HepG2 (cell line): Measurements from ENCODE around the gene TTC39C. TPM values are rescaled to one million over a fixed set of nuclear protein-coding genes. Genes with fewer than 3 reads are reported as not detected.

Experiments
- ATAC-seq: fragments of 200-7000 bp; cut with Tn5 transposase; 3 replicates; pipeline ENCODE4 v1.9.1; 2020; ENCODE audit warnings: mild to moderate bottlenecking, moderate library complexity
- BruUV-seq: library from RNA; stranded (reverse); fragments of 400-500 nt; replicated peaks from 2 replicates; lab custom pipeline; 2021; lab: Mats Ljungman, UMichigan
- CTCF ChIA-PET: fragments of 300-600 bp; formaldehyde crosslinking; extraction: SDS; loops from one replicate; lab custom pipeline; 2021; ENCODE audit warnings: low total read pairs, inconsistent platforms, low intra/inter-chr PET ratio; lab: Yijun Ruan, JAX
- POLR2A ChIA-PET: fragments of 350-600 bp; sonication (Branson Sonifier 250); formaldehyde crosslinking; loops from one replicate; lab custom pipeline; 2020; ENCODE audit warnings: antibody characterized with exemption, inconsistent platforms; lab: Yijun Ruan, JAX
- DNase-seq: peaks from one replicate; pipeline ENCODE4 v3.0.0-alpha.2; 2015; ENCODE audit warnings: low spot score
- FAIRE-seq: peaks from 3 replicates; lab custom pipeline; 2011; peaks lifted over from hg19 to GRCh38; lab: Jason Lieb, UNC
- H2AFZ ChIP-seq: one replicate; pipeline ENCODE4 v1.6.1; 2011; ENCODE audit warnings: low read length, inconsistent platforms
- H3K27ac ChIP-seq: fragments of 300-600 bp; 3 replicates; pipeline ENCODE4 v1.8.0; 2011; ENCODE audit warnings: mixed run types, mild to moderate bottlenecking, mixed read lengths, low read length, inconsistent platforms; ENCODE audit not compliant: insufficient read depth; ENCODE audit errors: extremely low read length
- H3K27me3 ChIP-seq, 2 experiments: fragments of 200-600 bp in 1 of 2; 2 replicates in 1 of 2; 3 replicates in 1 of 2; pipeline versions ENCODE4 v1.6.0 to v1.8.0; 2011; ENCODE audit warnings: low read length in 2 of 2, mild to moderate bottlenecking in 2 of 2, moderate library complexity in 2 of 2, inconsistent platforms in 1 of 2; ENCODE audit not compliant: insufficient read depth in 2 of 2, control insufficient read depth in 1 of 2
- H3K36me3 ChIP-seq, 2 experiments: fragments of 200-600 bp in 1 of 2; replicated peaks in 1 of 2; 2 replicates in 1 of 2; 3 replicates in 1 of 2; pipeline versions ENCODE4 v1.5.1 to v1.8.0; 2011; ENCODE audit warnings: low read length in 2 of 2, inconsistent platforms in 1 of 2; ENCODE audit not compliant: insufficient read depth in 2 of 2, control insufficient read depth in 1 of 2
- H3K4me1 ChIP-seq: 2 replicates; pipeline ENCODE4 v1.5.1; 2012; ENCODE audit warnings: low read length, inconsistent platforms; ENCODE audit not compliant: insufficient read depth
- H3K4me2 ChIP-seq: 2 replicates; pipeline ENCODE4 v1.6.0; 2011; ENCODE audit warnings: low read depth, low read length, inconsistent platforms
- H3K4me3 ChIP-seq, 3 experiments: fragments of 200-600 bp in 1 of 3; sonication (generic), shearing (Covaris generic) in 1 of 3; replicated peaks in 1 of 3; 2 replicates each; pipeline ENCODE4 v1.5.1; 2011 to 2016; ENCODE audit warnings: low read length in 3 of 3, inconsistent platforms in 2 of 3, low read depth in 2 of 3, mild to moderate bottlenecking in 2 of 3, control low read depth in 1 of 3, mixed read lengths in 1 of 3; ENCODE audit not compliant: insufficient read depth in 1 of 3
- H3K79me2 ChIP-seq: one replicate; pipeline ENCODE4 v1.6.1; 2011; ENCODE audit warnings: low read length, inconsistent platforms; ENCODE audit not compliant: insufficient read depth
- H3K9ac ChIP-seq: 2 replicates; pipeline ENCODE4 v1.6.0; 2011; ENCODE audit warnings: mild to moderate bottlenecking, low read depth, low read length, inconsistent platforms; ENCODE audit not compliant: insufficient read depth
- H3K9me3 ChIP-seq: 2 replicates; pipeline ENCODE4 v1.5.1; 2012; ENCODE audit warnings: mild to moderate bottlenecking, low read length
- H4K20me1 ChIP-seq: 2 replicates; pipeline ENCODE4 v1.6.0; 2011; ENCODE audit warnings: inconsistent platforms, mild to moderate bottlenecking, low read length, moderate library complexity; ENCODE audit not compliant: insufficient read depth
- BCL6 ChIP-seq: IDR thresholded peaks from 2 replicates; pipeline ENCODE4 v1.6.1; 2016; ENCODE audit warnings: missing genetic modification reagents, missing compliant biosample characterization
- FOXA1 ChIP-seq, 2 experiments: fragments of 450-650 bp in 1 of 2; sonication (generic) in 1 of 2; formaldehyde crosslinking in 1 of 2; IDR thresholded peaks; 2 replicates each; pipeline versions ENCODE4 v1.4.0 to v1.6.1; 2016 to 2020; ENCODE audit warnings: missing genetic modification reagents in 1 of 2
- HNF4A ChIP-seq: sonication (generic); formaldehyde crosslinking; IDR thresholded peaks from 2 replicates; pipeline ENCODE4 v1.4.0; 2020; ENCODE audit warnings: missing genetic modification reagents
- NR2F6 ChIP-seq, 2 experiments: IDR thresholded peaks; 2 replicates each; pipeline ENCODE4 v1.6.1; 2016; ENCODE audit warnings: antibody characterized with exemption in 1 of 2, mild to moderate bottlenecking in 1 of 2
- ONECUT2 ChIP-seq: sonication (generic); formaldehyde crosslinking; IDR thresholded peaks from 2 replicates; pipeline ENCODE4 v1.4.0; 2020; ENCODE audit warnings: missing genetic modification reagents
- SALL1 ChIP-seq: sonication (generic); formaldehyde crosslinking; IDR thresholded peaks from 2 replicates; pipeline ENCODE4 v1.8.0; 2022; ENCODE audit warnings: mild to moderate bottlenecking, missing genetic modification reagents
- SOX13 ChIP-seq, 3 experiments: fragments of 450-650 bp in 1 of 3; sonication (generic) in 1 of 3; formaldehyde crosslinking in 1 of 3; IDR thresholded peaks in 2 of 3; conservative IDR thresholded peaks in 1 of 3; 2 replicates each; pipeline versions ENCODE4 v1.5.0 to v1.6.1; 2016 to 2020; ENCODE audit warnings: antibody characterized with exemption in 1 of 3, mild to moderate bottlenecking in 1 of 3, missing compliant biosample characterization in 1 of 3, missing genetic modification reagents in 1 of 3, moderate library complexity in 1 of 3
- STAT5B ChIP-seq: sonication (generic); formaldehyde crosslinking; IDR thresholded peaks from 2 replicates; pipeline ENCODE4 v1.4.0; 2020; ENCODE audit warnings: missing genetic modification reagents
- ZNF44 ChIP-seq: sonication (generic); formaldehyde crosslinking; IDR thresholded peaks from 2 replicates; pipeline ENCODE4 v1.5.1; 2020; ENCODE audit warnings: mild to moderate bottlenecking, missing genetic modification reagents
- WGBS: methylation state at CpG from one replicate; pipeline ENCODE4 v1.1.6; 2017; ENCODE audit warnings: low lambda C conversion rate; 5-methylcytosine and 5-hydroxymethylcytosine counted together
- in situ Hi-C: cut with HindIII; loops from 2 replicates; pipeline ENCODE4 v1.10.0; 2017; ENCODE audit warnings: low pct_unique_long_range_greater_than_20kb; ENCODE audit not compliant: extremely low pct_ligation_motif_present
- intact Hi-C: fragments of 100-400 bp; cut with micrococcal nuclease; formaldehyde crosslinking; loops from one replicate; pipeline ENCODE4 v1.10.0; 2022; ENCODE audit not compliant: unreplicated experiment
- polyA plus RNA-seq, 8 experiments: library from polyadenylated mRNA; depleted of rRNA in 3 of 8; stranded (reverse) in 7 of 8; unstranded in 1 of 8; fragments of >200 nt; fragmentation: Illumina TruSeq in 4 of 8; extraction: Trizol in 4 of 8; gene quantifications; 2 replicates each; pipeline versions ENCODE4 v1.2.1 to v1.2.3, GENCODE V29; 2011 to 2016; ENCODE audit warnings: low read depth in 4 of 8, missing spikeins in 1 of 8, mixed read lengths in 1 of 8; ENCODE audit not compliant: insufficient read depth in 1 of 8
- total RNA-seq, 5 experiments: library from RNA; depleted of rRNA; stranded (reverse); fragments of >200 nt; fragmentation: Illumina TruSeq; extraction: Trizol; gene quantifications; 2 replicates each; pipeline ENCODE4 v1.2.3, GENCODE V29; 2016; ENCODE audit warnings: low read depth in 1 of 5
- TF ChIP-seq, protein P1 (sequence below), 2 experiments: fragments of 450-650 bp in 1 of 2; sonication (generic) in 1 of 2; formaldehyde crosslinking in 1 of 2; IDR thresholded peaks; 2 replicates each; pipeline versions ENCODE4 v1.6.1 to v1.8.0; 2016 to 2022; ENCODE audit warnings: antibody characterized with exemption in 1 of 2, mild to moderate bottlenecking in 1 of 2, missing genetic modification reagents in 1 of 2
- TF ChIP-seq, protein P2 (sequence below): IDR thresholded peaks from 2 replicates; pipeline ENCODE4 v1.6.1; 2012; ENCODE audit warnings: low read depth, low read length, improper control_type of control experiment

Gene TTC39C
- total and polyA plus RNA-seq, 2 of the 13 experiments (the other 11 are each of a cell fraction or from before 2014, with no cell fraction given) = 19.1 to 25.9 TPM

DNA sequence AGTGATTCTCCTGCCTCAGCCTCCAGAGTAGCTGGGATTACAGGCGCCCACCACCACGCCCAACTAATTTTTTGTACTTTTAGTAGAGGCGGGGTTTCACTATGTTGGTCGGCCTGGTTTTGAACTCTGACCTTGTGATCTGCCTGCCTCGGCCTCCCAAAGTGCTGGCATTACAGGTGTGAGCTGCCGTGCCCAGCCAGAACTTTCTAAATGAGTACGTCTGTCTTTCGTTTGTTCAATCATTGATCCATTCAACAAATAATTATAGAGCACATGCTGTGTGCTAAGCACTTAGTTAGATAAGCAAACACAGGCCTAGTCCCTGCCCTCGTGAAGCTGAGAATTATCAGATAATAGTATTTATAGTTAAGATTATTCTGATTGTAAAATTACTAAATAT lies 56.5 kb downstream of the TTC39C start:
- Histone ChIP-seq H3K36me3 (peaks cover 0 to 1% of the 10 kb centered on the region in 2 experiments; a peak in 1 of 5 replicates), H2AFZ (no peak overlapping the region), H3K4me2 (no peak overlapping the region), H3K9ac (no peak overlapping the region), H4K20me1 (no peaks in the 10 kb centered on the region; the same call in 1 of the 2 replicates), H3K9me3 (no peaks in the 10 kb centered on the region), H3K79me2 (no peaks in the 10 kb centered on the region), H3K27me3 (0 out of 5 replicates have a peak, but pooled peaks cover 0 to 1% of the 10 kb centered on the region in 2 experiments), H3K4me3 (no peak overlapping the region), H3K4me1 (peaks cover 29% of the 10 kb centered on the region), H3K27ac (no peak overlapping the region)
- ChIA-PET POLR2A (interaction anchor here (2.0 kb wide), 1 partner anchor 20 kb away, joined by 9 read pairs; no protein-coding TSS in a partner anchor), CTCF (no interaction called here)
- WGBS = 40% methylated on average over 9 of the region's 9 CpGs
- intact Hi-C loops (loop anchor here (1.0 kb wide), 1 partner anchor 20 kb away; no protein-coding TSS in a partner anchor), in situ Hi-C loops (no loop called here)
- ATAC-seq (no peak), DNase-seq (peak; percentile 22), FAIRE-seq (peak; percentile 32)
- no peak for TF ChIP-seq FOXA1 (IDR thresholded peaks at IDR 0.05)
- 0 out of 2 replicates have a peak, but pooled peaks have one; percentile 16 for TF ChIP-seq FOXA1 (CRISPR knock-in tag; IDR thresholded peaks at IDR 0.05)
- no peak for TF ChIP-seq NR2F6 (IDR thresholded peaks at IDR 0.05)
- 0 out of 2 replicates have a peak, but pooled peaks have one; percentile 18 for TF ChIP-seq NR2F6 (CRISPR knock-in tag; IDR thresholded peaks at IDR 0.05)
- TF ChIP-seq STAT5B = no peak
- 0 out of 2 replicates have a peak, but pooled peaks have one; percentile 36 for TF ChIP-seq ONECUT2 (CRISPR knock-in tag)
- TF ChIP-seq SOX13 (IDR thresholded peaks at IDR 0.05) = no peak
- TF ChIP-seq SOX13 (CRISPR knock-in tag; conservative IDR thresholded peaks at IDR 0.05 in 1 of 2, IDR thresholded peaks at IDR 0.05 in 1 of 2) = peak in 1 of 2 experiments; percentile 18; a peak in 1 of 4 replicates
- TF ChIP-seq ZNF44 (CRISPR knock-in tag) = no peak
- TF ChIP-seq BCL6 (CRISPR knock-in tag) = 0 out of 2 replicates have a peak, but pooled peaks have one; percentile 23
- 0 out of 2 replicates have a peak, but pooled peaks have one; percentile 6 for TF ChIP-seq HNF4A (CRISPR knock-in tag)
- TF ChIP-seq, protein P1, sequence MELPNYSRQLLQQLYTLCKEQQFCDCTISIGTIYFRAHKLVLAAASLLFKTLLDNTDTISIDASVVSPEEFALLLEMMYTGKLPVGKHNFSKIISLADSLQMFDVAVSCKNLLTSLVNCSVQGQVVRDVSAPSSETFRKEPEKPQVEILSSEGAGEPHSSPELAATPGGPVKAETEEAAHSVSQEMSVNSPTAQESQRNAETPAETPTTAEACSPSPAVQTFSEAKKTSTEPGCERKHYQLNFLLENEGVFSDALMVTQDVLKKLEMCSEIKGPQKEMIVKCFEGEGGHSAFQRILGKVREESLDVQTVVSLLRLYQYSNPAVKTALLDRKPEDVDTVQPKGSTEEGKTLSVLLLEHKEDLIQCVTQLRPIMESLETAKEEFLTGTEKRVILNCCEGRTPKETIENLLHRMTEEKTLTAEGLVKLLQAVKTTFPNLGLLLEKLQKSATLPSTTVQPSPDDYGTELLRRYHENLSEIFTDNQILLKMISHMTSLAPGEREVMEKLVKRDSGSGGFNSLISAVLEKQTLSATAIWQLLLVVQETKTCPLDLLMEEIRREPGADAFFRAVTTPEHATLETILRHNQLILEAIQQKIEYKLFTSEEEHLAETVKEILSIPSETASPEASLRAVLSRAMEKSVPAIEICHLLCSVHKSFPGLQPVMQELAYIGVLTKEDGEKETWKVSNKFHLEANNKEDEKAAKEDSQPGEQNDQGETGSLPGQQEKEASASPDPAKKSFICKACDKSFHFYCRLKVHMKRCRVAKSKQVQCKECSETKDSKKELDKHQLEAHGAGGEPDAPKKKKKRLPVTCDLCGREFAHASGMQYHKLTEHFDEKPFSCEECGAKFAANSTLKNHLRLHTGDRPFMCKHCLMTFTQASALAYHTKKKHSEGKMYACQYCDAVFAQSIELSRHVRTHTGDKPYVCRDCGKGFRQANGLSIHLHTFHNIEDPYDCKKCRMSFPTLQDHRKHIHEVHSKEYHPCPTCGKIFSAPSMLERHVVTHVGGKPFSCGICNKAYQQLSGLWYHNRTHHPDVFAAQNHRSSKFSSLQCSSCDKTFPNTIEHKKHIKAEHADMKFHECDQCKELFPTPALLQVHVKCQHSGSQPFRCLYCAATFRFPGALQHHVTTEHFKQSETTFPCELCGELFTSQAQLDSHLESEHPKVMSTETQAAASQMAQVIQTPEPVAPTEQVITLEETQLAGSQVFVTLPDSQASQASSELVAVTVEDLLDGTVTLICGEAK (IDR thresholded peaks at IDR 0.05) = no peak
- TF ChIP-seq, protein P1 (CRISPR knock-in tag; IDR thresholded peaks at IDR 0.05) = no peak
- TF ChIP-seq SALL1 (CRISPR knock-in tag) = peak; percentile 15; the same call in 1 of the 2 replicates
- TF ChIP-seq, protein P2, sequence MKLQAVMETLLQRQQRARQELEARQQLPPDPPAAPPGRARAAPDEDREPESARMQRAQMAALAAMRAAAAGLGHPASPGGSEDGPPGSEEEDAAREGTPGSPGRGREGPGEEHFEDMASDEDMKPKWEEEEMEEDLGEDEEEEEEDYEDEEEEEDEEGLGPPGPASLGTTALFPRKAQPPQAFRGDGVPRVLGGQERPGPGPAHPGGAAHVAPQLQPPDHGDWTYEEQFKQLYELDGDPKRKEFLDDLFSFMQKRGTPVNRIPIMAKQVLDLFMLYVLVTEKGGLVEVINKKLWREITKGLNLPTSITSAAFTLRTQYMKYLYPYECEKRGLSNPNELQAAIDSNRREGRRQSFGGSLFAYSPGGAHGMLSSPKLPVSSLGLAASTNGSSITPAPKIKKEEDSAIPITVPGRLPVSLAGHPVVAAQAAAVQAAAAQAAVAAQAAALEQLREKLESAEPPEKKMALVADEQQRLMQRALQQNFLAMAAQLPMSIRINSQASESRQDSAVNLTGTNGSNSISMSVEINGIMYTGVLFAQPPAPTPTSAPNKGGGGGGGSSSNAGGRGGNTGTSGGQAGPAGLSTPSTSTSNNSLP = 0 out of 2 replicates have a peak, but pooled peaks have one; percentile 11
- no TSS peak for BruUV-seq
